Measurements from ENCODE around the gene GPR173.

- TF ChIP-seq CTCF (conservative IDR thresholded peaks at IDR 0.05; ENCODE audit: low read depth, low read length) (peak; percentile 23; the same call in 1 of the 2 replicates), EZH2 (IDR thresholded peaks at IDR 0.05; ENCODE audit: low read length, unreplicated experiment) (no peak), EZH2phosphoT487 (IDR thresholded peaks at IDR 0.05; ENCODE audit: borderline replicate concordance, low read length) (no peak)
Observed at GRCh38 chrX:53077207-53078197, 28.9 kb downstream of the GPR173 start.

Data from PC-3 (cell line).